ENCODE results near the gene USP7. TPM values are rescaled to one million over a fixed set of nuclear protein-coding genes. Genes with fewer than 3 reads are reported as not detected.

The USP7 gene
- polyA plus RNA-seq, 1 experiment: 17.2 TPM

GRCh38 chr16:8866884-8867215, 96.9 kb downstream of the USP7 start:
- DNase-seq (ENCODE audit: low read depth): no peak
- ChIA-PET CTCF (interaction anchor here (3.8 kb wide), 1 partner anchor 13 kb away, joined by 24 read pairs; the partner anchor contains the start of gene LITAFD), POLR2A (no interaction called here)
- Histone ChIP-seq H3K36me3 (ENCODE audit: control insufficient read depth, insufficient read depth, low read length) (peaks cover 3% of the 10 kb centered on the region), H3K4me3 (ENCODE audit: low read depth, low read length) (peak overlapping the region; percentile 76), H3K27me3 (ENCODE audit: control insufficient read depth, insufficient read depth, low read length) (no peaks in the 10 kb centered on the region)
- TF ChIP-seq, protein P1, sequence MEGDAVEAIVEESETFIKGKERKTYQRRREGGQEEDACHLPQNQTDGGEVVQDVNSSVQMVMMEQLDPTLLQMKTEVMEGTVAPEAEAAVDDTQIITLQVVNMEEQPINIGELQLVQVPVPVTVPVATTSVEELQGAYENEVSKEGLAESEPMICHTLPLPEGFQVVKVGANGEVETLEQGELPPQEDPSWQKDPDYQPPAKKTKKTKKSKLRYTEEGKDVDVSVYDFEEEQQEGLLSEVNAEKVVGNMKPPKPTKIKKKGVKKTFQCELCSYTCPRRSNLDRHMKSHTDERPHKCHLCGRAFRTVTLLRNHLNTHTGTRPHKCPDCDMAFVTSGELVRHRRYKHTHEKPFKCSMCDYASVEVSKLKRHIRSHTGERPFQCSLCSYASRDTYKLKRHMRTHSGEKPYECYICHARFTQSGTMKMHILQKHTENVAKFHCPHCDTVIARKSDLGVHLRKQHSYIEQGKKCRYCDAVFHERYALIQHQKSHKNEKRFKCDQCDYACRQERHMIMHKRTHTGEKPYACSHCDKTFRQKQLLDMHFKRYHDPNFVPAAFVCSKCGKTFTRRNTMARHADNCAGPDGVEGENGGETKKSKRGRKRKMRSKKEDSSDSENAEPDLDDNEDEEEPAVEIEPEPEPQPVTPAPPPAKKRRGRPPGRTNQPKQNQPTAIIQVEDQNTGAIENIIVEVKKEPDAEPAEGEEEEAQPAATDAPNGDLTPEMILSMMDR (IDR thresholded peaks at IDR 0.05; ENCODE audit: insufficient read depth, low read depth, low read length): no peak

- TF ChIP-seq, protein P1 (IDR thresholded peaks at IDR 0.05; ENCODE audit: insufficient read depth, low read depth, low read length): no peak
- ChIA-PET POLR2A (no interaction called here), CTCF (interaction anchor here (3.8 kb wide), 1 partner anchor 14 kb away, joined by 24 read pairs; the partner anchor contains the start of gene LITAFD)
- peaks cover 3% of the 10 kb centered on the region for H3K36me3 ChIP-seq (ENCODE audit: control insufficient read depth, insufficient read depth, low read length)
- no peaks in the 10 kb centered on the region for H3K27me3 ChIP-seq (ENCODE audit: control insufficient read depth, insufficient read depth, low read length)
- H3K4me3 ChIP-seq (ENCODE audit: low read depth, low read length): peak overlapping the region; percentile 76
- no peak for DNase-seq (ENCODE audit: low read depth)
Observed at GRCh38 chr16:8866118-8866883, 97.4 kb downstream of the USP7 start.

DNA sequence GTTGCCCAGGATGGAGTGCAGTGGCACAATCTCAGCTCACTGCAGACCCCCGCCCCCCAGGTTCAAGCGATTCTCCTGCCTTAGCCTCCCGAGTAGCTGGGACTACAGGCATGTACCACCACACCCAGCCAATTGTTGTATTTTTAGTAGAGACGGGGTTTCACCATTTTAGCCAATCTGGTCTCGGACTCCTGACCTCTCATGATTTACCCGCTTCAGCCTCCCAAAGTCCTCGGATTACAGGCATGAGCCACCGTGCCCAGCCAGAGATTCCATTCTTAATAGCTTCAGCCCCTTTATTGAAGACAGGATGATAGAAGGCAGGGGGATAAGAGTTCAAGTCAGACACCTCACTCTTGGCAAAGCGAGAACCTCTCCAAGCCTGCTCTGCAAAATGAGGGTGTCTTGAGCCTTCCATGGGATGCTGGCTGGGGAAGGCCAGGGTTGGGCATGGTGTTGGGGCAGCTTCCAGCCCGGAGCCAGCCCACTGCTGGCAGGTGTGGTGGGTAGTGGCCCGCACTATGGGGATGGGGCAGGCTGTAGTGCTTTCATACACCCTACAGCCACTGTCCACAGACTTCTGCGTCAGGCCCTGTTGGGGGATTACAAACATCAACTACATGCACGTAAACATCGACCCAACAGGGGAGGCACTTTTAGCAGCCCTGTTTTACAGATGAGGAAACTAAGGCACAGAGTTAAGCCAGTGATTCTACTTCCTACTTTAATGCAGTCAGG, 98.4 kb downstream of the USP7 start:
- Histone ChIP-seq H3K4me3 (ENCODE audit: low read depth, low read length) (no peak overlapping the region), H3K36me3 (ENCODE audit: control insufficient read depth, insufficient read depth, low read length) (peaks cover 3% of the 10 kb centered on the region), H3K27me3 (ENCODE audit: control insufficient read depth, insufficient read depth, low read length) (no peaks in the 10 kb centered on the region)
- ChIA-PET POLR2A (no interaction called here), CTCF (interaction anchor here (3.8 kb wide), 1 partner anchor 15 kb away, joined by 24 read pairs; the partner anchor contains the start of gene LITAFD)
- DNase-seq (ENCODE audit: low read depth): no peak
- TF ChIP-seq, protein P1 (IDR thresholded peaks at IDR 0.05; ENCODE audit: insufficient read depth, low read depth, low read length): no peak

GRCh38 chr16:8864480-8865110, 99.1 kb downstream of the USP7 start:
- H3K36me3 ChIP-seq (ENCODE audit: control insufficient read depth, insufficient read depth, low read length): peaks cover 3% of the 10 kb centered on the region
- no peak for DNase-seq (ENCODE audit: low read depth)
- TF ChIP-seq, protein P1 (IDR thresholded peaks at IDR 0.05; ENCODE audit: insufficient read depth, low read depth, low read length): no peak
- no peak overlapping the region for H3K4me3 ChIP-seq (ENCODE audit: low read depth, low read length)
- POLR2A ChIA-PET: no interaction called here
- no peaks in the 10 kb centered on the region for H3K27me3 ChIP-seq (ENCODE audit: control insufficient read depth, insufficient read depth, low read length)
- CTCF ChIA-PET: interaction anchor here (3.8 kb wide), 1 partner anchor 15 kb away, joined by 24 read pairs; the partner anchor contains the start of gene LITAFD
